GM21390 (cell line): ENCODE data around the gene RAD9A.

Source experiments
- ATAC-seq: cut with Tn5 transposase; IDR thresholded peaks from one replicate; pipeline ENCODE4 v1.9.1; 2021; ENCODE audit not compliant: unreplicated experiment

The RAD9A gene

DNA sequence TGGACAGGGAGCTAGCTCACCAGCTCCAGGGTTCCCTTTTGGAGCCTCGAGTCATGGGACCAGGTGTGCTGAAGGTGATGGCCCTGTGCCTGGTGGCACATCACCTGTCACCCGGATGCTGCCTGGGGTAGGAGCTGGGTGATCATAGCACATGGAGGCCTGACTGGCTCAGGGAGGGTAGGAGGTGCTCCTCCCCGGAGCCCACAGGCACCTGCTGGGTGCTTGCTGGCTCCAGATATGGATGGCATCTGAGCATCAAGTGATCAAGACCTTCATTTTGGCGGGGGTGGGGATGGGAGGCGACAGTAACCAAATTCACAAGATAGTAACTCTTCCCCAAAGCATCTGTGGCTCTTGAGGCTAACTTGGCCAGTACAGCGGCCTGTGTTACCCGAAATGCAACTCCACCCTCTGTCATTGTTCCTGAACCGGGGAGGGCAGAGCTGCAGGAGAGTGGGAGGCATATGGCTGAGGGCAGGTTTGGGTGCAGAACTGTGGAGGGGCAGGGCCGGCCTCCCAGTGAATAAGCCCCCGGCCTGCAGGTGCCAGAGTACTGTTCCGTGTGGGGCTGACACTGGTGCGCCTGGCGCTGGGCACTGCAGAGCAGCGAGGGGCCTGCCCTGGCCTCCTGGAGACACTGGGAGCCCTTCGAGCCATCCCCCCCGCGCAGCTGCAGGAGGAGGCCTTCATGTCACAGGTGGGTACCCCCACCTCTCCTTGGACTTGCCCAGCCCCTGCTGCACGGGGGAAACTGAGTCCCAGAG is 16.8 kb downstream of the RAD9A start:
- ATAC-seq, result no peak

DNA sequence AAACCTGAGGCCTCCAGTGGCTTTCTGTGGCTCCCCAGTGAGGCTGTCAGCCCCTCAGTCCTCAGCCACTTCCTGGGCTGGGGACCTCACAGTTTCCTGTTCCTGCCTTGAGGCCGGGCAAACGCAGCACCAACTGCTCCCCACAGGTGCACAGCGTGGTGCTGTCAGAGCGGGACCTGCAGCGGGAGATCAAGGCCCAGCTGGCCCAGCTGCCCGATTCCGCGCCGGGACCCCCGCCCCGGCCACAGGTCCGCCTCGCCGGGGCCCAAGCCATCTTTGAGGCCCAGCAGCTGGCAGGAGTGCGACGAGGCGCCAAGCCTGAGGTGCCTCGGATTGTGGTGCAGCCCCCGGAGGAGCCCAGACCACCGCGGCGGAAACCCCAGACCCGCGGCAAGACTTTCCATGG is 17.5 kb downstream of the RAD9A start:
- no peak for ATAC-seq

GRCh38 chr11:67409781-67410368 is 18.1 kb downstream of the RAD9A start:
- no peak for ATAC-seq

DNA sequence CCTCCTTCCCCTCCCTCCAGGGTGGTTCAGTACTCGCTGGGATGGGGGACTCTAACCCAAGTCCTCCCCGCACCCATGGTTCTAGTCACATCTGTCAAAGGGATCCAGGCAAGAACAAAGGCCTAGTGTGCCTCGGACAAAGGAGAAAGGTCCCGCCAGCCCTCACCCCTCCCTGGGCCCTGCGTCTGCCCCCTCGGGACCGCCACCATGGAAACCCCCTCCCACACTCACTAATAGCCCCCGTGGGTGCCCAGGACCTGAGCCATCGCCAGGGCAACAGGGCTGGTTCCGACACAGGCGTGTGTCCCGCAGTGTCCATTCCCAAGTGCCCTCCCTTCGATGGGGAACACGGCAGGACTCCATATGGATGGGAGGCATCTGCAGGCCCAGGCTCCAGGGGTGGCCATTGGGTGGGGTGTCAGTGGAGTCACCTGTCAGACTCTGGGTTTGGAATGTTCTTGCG is 18.6 kb downstream of the RAD9A start:
- ATAC-seq, result no peak

GRCh38 chr11:67410984-67411784 is 19.4 kb downstream of the RAD9A start:
- ATAC-seq, result no peak

- ATAC-seq, result no peak
Measured at GRCh38 chr11:67411785-67412152, 20.0 kb downstream of the RAD9A start.

GRCh38 chr11:67412495-67413179 is 20.9 kb downstream of the RAD9A start:
- no peak for ATAC-seq

DNA sequence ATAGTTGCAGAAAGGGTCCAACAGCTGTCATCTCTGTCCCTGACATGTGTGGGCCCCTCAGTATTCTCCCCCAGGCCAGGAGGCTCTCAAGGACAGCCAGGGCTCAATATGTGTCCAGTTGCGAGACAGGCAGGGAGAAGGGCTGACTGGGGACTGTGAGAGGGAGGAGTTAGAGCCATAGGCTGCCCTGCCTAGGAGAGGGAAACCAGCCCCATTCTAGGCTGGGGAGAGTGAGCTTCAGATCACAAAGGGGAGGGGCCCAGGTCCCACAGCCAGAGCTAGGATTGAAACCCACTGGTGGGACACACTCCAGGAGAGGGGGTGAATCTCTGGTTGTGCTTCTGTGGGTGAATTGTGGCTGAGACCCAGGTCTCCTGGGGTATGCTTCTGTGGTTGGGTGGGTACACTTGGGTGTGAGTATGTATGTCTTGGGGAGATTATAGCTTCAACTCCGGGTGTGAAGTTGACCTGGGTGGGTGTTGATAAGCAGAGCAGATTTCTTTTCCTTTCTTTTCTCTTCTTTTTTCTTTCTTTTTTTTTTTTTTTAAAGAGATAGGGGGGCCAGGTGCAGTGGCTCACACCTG is 21.6 kb downstream of the RAD9A start:
- no peak for ATAC-seq

DNA sequence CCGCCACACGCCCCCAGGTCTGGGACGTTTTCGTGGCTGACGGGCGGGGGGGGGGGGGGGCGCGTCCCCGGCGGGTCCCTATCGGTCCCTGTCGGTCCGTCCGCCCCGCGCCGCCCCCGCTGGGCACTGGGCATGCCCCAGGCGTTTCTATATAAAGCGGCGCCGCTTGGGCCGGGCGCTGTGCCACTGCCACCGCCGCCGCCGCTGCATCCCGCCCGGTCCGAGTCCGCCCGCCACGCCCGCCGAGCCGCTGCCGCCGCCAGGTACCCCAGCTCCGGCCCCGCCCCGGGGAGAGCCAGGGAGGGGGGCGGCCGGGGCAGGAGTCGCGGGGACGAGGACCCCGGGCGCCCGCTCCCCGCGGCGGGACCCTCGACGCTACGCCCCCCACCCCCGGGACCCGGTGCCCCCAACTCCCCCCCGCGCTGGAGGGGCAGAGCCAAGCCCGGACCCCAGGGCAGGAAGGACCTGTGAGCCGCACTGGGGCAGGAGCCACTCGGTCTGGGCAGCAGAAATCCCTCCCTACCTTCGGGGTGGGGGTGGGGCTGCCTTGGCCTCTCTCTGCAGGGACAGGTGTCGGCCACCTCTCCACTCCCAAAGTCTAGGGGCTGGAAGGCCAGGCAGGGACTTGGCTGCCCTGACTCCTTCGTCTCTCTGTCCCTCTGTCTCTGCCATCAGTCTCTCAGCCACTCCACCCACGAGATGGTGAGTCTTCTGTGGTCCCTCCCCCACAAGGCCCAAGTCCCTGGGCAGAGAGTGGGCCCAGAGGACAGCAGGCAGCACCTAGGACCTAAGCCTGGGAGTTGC is 23.9 kb downstream of the RAD9A start, which contains the start of gene CARNS1:
Gene CARNS1, plus strand, starts transcription at position 178 of the 804 bp plus-strand sequence. Its CDS starts 522 bp downstream, at position 700.
- no peak for ATAC-seq

DNA sequence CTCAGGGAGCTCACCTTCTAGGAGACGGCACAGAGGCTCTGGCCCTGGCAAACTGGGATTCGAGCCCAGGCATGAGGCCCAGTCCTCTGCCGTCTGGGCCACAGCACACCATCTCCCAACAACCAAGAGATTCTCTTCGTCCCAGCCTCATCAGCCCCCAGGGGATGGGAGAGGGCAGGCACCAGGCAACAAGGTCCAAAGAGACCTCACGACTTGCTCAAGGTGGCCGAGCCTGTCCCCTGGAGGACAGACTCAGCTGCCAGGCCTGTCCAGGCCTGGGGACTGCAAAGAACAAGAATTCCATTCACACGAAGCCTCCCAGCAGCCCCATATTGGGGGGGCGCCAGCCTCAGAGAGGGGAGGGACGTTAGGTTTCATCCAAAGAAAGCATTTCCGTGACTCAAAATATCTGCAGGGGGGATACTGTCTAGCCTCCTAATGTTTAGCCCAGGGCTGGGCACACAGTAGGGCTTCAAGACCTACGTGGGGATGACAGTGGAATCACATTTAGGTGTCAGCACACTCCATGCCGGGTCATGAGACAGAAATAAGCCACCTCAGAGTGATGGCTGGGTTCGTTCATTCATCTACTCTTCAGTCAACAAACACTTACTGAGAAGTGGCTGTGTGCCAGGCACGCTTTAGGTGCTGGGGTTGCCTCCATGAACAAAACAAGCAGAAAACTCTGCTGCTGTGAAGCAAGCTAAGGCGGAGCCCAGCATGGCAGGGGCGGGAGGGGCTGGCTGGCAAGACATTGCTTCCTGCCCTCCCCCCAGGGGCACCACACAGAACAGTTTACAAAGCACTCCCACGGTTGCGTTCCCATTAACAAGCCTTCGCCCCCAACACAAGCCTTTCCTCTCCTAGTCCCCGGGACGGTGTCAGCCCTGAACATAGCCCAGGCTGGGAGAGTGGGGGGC is 24.9 kb downstream of the RAD9A start:
- ATAC-seq, result no peak

- no peak for ATAC-seq
Measured at GRCh38 chr11:67417425-67417824, 25.6 kb downstream of the RAD9A start.

DNA sequence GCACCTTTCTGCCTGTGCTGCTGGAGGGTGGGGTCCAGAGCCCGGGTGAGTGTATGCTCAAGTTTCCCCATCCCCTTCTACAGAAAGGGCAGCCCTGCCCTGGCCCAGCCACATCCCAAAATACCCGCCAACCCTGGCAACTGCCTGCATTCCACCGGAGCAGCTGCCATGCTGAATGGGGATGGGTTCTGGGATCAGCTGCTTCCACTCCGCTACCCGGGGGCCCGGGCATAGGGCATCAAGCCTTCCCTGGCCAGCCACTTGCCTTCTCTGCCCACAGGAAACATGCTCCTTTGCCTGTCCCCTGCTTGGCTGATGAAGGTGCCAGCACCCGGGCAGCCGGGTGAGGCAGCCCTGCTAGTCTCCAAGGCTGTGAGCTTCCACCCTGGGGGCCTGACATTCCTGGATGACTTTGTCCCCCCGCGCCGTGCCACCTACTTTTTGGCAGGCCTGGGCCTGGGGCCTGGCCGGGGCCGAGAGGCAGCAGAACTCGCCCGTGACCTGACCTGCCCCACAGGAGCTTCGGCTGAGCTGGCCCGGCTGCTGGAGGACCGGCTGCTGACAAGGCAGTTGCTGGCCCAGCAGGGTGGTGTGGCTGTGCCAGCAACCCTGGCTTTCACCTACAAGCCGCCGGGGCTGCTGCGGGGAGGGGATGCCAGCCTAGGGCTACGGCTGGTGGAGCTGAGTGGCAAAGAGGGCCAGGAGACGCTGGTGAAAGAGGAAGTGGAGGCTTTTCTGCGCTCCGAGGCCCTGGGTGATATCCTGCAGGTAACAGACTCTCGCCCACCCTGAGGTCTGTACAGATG is 26.9 kb downstream of the RAD9A start:
- ATAC-seq, result no peak

DNA sequence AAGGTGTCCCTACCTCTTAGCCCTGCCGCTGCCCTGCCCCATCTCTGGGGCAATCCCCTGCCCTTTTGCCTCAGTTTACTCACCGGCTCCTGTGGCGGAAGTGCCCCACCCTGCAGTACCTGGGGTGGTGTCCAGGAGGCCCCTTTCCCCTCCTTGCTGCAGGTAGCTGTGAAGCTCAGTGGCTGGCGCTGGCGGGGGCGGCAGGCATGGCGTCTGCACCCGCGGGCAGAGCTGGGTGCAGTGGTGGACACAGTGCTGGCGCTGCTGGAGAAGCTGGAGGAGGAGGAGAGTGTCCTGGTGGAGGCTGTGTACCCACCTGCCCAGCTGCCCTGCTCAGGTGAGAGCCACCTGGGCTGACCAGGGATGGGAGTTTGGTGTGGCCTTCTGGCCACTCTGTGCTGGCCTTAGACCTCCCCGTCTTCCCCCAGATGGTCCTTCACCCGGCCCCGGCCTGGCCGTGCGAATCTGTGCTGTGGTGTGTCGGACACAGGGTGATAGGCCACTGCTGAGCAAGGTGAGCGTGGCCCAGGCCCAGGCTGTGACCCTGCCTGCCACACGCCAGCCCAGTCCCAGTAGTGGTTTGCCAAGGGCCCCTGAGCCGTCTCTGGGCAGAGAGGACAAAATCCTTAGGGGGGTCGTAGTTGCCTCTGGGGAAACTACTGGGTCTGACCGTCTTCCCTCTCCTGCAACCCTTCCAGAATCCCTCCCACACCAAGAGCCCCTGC is 27.7 kb downstream of the RAD9A start:
- ATAC-seq, result no peak

- ATAC-seq, result no peak
Measured at GRCh38 chr11:67420147-67420645, 28.4 kb downstream of the RAD9A start.

DNA sequence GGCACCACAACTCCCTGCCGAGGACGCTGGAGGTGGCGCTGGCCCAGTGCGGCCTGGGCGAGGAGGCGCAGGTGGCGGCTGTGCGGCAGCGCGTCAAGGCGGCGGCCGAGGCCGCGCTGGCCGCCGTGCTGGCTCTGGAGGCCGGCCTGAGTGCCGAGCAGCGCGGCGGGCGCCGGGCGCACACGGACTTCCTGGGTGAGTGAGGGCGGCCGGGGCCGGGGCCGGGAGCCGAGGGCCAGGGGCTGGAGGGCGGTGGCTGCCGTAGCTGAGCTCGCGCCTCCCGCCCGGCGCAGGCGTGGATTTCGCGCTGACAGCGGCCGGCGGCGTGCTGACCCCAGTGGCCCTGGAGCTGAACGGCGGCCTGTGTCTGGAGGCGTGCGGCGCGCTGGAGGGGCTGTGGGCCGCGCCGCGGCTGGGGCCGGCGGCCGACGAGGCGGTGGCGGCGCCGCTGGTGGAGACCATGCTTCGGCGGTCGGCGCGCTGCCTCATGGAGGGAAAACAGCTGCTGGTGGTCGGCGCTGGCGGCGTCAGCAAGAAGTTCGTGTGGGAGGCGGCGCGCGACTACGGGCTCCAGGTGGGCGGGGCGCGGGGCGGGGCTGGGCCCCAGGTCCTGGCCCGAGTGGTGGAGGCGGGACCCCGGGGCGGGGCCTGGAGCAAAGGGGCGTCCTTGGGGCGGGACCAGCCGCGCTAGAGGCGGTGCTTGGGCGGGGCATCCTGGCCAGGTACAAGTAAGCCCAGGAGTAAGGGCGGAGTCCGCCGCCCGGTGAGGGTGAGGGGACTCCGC is 29.1 kb downstream of the RAD9A start:
- ATAC-seq, result peak; percentile 84

DNA sequence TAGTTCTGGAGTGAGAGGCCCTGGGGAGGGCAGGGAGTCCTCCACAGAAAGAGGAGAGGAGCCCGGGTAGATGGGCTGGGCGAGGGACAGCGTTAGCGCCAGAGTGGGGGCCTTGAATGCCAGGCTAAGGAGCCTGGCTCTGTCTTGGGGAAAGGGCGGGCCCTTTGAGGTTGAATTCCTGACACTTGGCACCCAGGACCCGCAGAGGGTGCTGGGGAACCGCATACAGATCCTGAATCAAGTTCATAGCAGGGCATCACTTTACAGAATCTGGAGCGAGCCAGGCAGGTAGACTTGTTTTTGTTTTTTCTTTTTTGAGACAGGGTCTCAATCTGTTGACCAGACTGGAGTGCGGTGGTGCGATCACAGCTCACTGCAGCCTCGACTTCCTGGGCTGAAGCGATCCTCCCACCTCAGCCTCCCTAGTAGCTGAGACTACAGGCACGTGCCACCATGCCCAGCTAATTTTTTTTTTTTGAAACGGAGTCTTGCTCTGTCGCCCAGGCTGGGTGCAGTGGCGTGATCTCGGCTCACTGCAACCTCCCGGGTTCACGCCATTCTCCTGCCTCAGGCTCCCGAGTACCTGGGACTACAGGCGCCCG is 29.7 kb downstream of the RAD9A start:
- no peak for ATAC-seq
